Measurements from ENCODE around the gene KRTAP19-5.
A peak's percentile ranks its signal among the peaks of the same experiment; 100 is the strongest.

Gene KRTAP19-5

GRCh38 chr21:30502041-30502440, at the start of gene KRTAP19-5:
Gene KRTAP19-5 (minus strand): TSS chr21:30502141. CDS start chr21:30502090, 51 bp downstream.
- DNase-seq = no peak

GRCh38 chr21:30541764-30542163, 39.8 kb upstream of the KRTAP19-5 start, which contains the start of gene KRTAP19-6:
Gene KRTAP19-6 (minus strand): TSS chr21:30541864. CDS start chr21:30541833, 31 bp downstream.
- no peak for DNase-seq

GRCh38 chr21:30518876-30519275, 16.9 kb upstream of the KRTAP19-5 start:
- no peak for DNase-seq

GRCh38 chr21:30515681-30516080, 13.7 kb upstream of the KRTAP19-5 start:
- DNase-seq = no peak

- DNase-seq = peak in 1 of 2 donors; percentile 1
Measured at GRCh38 chr21:30505621-30506205, 3.8 kb upstream of the KRTAP19-5 start.

- no peak for DNase-seq
Measured at GRCh38 chr21:30497065-30497464, 4.9 kb downstream of the KRTAP19-5 start, which contains the start of gene KRTAP19-4. Gene KRTAP19-4 (minus strand): TSS chr21:30497165. CDS start chr21:30497110, 55 bp downstream.

GRCh38 chr21:30491963-30492428, 9.9 kb downstream of the KRTAP19-5 start, which contains the start of gene KRTAP19-3:
Gene KRTAP19-3 (minus strand): TSS chr21:30492013. CDS start chr21:30491957, 56 bp downstream.
- no peak for DNase-seq

- no peak for DNase-seq
Measured at GRCh38 chr21:30487336-30487735, 14.6 kb downstream of the KRTAP19-5 start, which contains the start of gene KRTAP19-2. Gene KRTAP19-2 (minus strand): TSS chr21:30487436. CDS start chr21:30487348, 88 bp downstream.

GRCh38 chr21:30486180-30486579, 15.8 kb downstream of the KRTAP19-5 start:
- DNase-seq = no peak

GRCh38 chr21:30482130-30482529, 19.8 kb downstream of the KRTAP19-5 start:
- DNase-seq = no peak

- no peak for DNase-seq
Measured at GRCh38 chr21:30480145-30480544, 21.8 kb downstream of the KRTAP19-5 start, which contains the start of gene KRTAP19-1. Gene KRTAP19-1 (minus strand): TSS chr21:30480367. CDS start chr21:30480317, 50 bp downstream.

- no peak for DNase-seq
Measured at GRCh38 chr21:30479259-30479658, 22.7 kb downstream of the KRTAP19-5 start.

- no peak for DNase-seq
Measured at GRCh38 chr21:30478004-30478403, 23.9 kb downstream of the KRTAP19-5 start.

- no peak for DNase-seq
Measured at GRCh38 chr21:30468900-30469714, 32.8 kb downstream of the KRTAP19-5 start.

GRCh38 chr21:30463713-30464112, 38.2 kb downstream of the KRTAP19-5 start:
- DNase-seq = no peak

Measured in CD4-positive, alpha-beta T cell treated with Interleukin-4 for 1 hour (primary cell).